DOHH2 (cell line): ENCODE measurements around the gene SERINC2.

Source experiments
- EZH2phosphoT487 ChIP-seq: fragments of 200-600 bp; sonication (generic); IDR thresholded peaks from 2 replicates; pipeline ENCODE4 v1.6.1; 2017; ENCODE audit warnings: borderline replicate concordance, mild to moderate bottlenecking, antibody characterized with exemption, low read length, moderate library complexity, mixed read lengths
- TF ChIP-seq, protein P1 (sequence below): fragments of 200-600 bp; sonication (generic); IDR thresholded peaks from one replicate; pipeline ENCODE4 v1.5.1; 2014; ENCODE audit warnings: antibody characterized with exemption, mild to moderate bottlenecking, low read depth, low read length; ENCODE audit not compliant: poor library complexity, severe bottlenecking

DNA sequence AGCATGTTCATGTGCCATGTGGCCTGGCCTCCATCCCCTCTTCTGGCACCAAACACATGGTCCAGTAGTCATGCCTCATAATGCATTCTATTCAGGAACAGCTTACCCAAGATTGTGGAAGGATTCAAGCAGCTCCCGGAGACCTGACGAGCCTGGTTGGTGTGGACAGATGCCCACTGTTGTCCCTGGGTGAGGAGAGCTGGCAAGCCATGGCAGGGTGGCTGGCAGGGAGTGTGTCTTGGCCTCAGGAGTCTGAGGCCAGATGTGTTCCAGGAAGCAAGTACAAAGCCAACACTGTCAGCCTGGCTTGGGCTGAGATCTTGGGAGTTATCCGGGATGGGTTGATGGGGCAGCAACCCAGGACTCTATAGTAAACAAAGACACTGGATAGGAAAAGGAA, 32.8 kb upstream of the SERINC2 start:
- no peak for TF ChIP-seq EZH2phosphoT487
- TF ChIP-seq, protein P1, sequence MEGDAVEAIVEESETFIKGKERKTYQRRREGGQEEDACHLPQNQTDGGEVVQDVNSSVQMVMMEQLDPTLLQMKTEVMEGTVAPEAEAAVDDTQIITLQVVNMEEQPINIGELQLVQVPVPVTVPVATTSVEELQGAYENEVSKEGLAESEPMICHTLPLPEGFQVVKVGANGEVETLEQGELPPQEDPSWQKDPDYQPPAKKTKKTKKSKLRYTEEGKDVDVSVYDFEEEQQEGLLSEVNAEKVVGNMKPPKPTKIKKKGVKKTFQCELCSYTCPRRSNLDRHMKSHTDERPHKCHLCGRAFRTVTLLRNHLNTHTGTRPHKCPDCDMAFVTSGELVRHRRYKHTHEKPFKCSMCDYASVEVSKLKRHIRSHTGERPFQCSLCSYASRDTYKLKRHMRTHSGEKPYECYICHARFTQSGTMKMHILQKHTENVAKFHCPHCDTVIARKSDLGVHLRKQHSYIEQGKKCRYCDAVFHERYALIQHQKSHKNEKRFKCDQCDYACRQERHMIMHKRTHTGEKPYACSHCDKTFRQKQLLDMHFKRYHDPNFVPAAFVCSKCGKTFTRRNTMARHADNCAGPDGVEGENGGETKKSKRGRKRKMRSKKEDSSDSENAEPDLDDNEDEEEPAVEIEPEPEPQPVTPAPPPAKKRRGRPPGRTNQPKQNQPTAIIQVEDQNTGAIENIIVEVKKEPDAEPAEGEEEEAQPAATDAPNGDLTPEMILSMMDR = no peak
